PC-9 (cell line): ENCODE data around the gene TENT4A. TPM values are rescaled to one million over a fixed set of nuclear protein-coding genes. Genes with fewer than 3 reads are reported as not detected.

Experiments used
- BruUV-seq: library from RNA; stranded (reverse); fragments of 400-500 nt; replicated peaks from 2 replicates; lab custom pipeline; 2021; lab: Mats Ljungman, UMichigan
- CTCF ChIA-PET: fragments of 300-600 bp; sonication (Branson Sonifier 250); formaldehyde crosslinking; loops from one replicate; lab custom pipeline; 2022; ENCODE audit warnings: antibody characterized with exemption; lab: Charles Lee
- POLR2A ChIA-PET: fragments of 300-600 bp; sonication (Branson Sonifier 250); formaldehyde crosslinking; loops from one replicate; lab custom pipeline; 2022; ENCODE audit warnings: antibody characterized with exemption; ENCODE audit not compliant: unreplicated experiment; lab: Charles Lee
- DNase-seq, 2 experiments: peaks; one replicate each; pipeline versions ENCODE4 v3.0.0 to v3.0.0-alpha.2; 2015 to 2022; ENCODE audit warnings: mixed read lengths in 1 of 2
- H2AFZ ChIP-seq: fragments of 200-600 bp; sonication (generic); 2 replicates; pipeline ENCODE4 v1.8.1; 2017; ENCODE audit warnings: antibody characterized with exemption
- H3F3A ChIP-seq: fragments of 200-600 bp; sonication (generic); 2 replicates; pipeline ENCODE4 v1.8.1; 2017; ENCODE audit warnings: antibody characterized with exemption, mild to moderate bottlenecking, low read depth; ENCODE audit not compliant: insufficient read depth
- H3K27ac ChIP-seq: fragments of 200-600 bp; sonication (generic); 2 replicates; pipeline ENCODE4 v1.6.1; 2016; ENCODE audit warnings: mixed run types
- H3K27me3 ChIP-seq: fragments of 200-600 bp; sonication (generic); 2 replicates; pipeline ENCODE4 v1.6.1; 2016; ENCODE audit warnings: low read depth, mixed run types; ENCODE audit not compliant: insufficient read depth
- H3K36me3 ChIP-seq: fragments of 200-600 bp; sonication (generic); 2 replicates; pipeline ENCODE4 v1.6.1; 2016; ENCODE audit warnings: low read depth, mixed run types
- H3K4me1 ChIP-seq: fragments of 200-600 bp; sonication (generic); replicated peaks from 2 replicates; pipeline ENCODE4 v1.6.1; 2016; ENCODE audit warnings: mixed run types; ENCODE audit not compliant: insufficient read depth
- H3K4me2 ChIP-seq: fragments of 200-600 bp; sonication (generic); 2 replicates; pipeline ENCODE4 v1.6.1; 2017; ENCODE audit warnings: mixed run types
- H3K4me3 ChIP-seq: fragments of 200-600 bp; sonication (generic); 2 replicates; pipeline ENCODE4 v1.6.1; 2016; ENCODE audit warnings: mixed run types
- H3K79me2 ChIP-seq: fragments of 200-600 bp; sonication (generic); 2 replicates; pipeline ENCODE4 v1.6.1; 2017; ENCODE audit warnings: low read depth, mixed run types
- H3K9me2 ChIP-seq: fragments of 200-600 bp; sonication (generic); 2 replicates; pipeline ENCODE4 v1.8.1; 2017; ENCODE audit warnings: mild to moderate bottlenecking; ENCODE audit not compliant: insufficient read depth
- H3K9me3 ChIP-seq: fragments of 200-600 bp; sonication (generic); 2 replicates; pipeline ENCODE4 v1.8.1; 2016; ENCODE audit warnings: low read depth; ENCODE audit not compliant: insufficient read depth
- H4K20me1 ChIP-seq: fragments of 200-600 bp; sonication (generic); 2 replicates; pipeline ENCODE4 v1.8.1; 2017; ENCODE audit not compliant: insufficient read depth
- EZH2 ChIP-seq: fragments of 200-600 bp; sonication (generic); IDR thresholded peaks from 2 replicates; pipeline ENCODE4 v1.8.0; 2017; ENCODE audit warnings: antibody characterized with exemption, low read depth
- intact Hi-C: fragments of 100-400 bp; cut with micrococcal nuclease; formaldehyde crosslinking; loops from one replicate; pipeline ENCODE4 v1.10.0; 2022; ENCODE audit not compliant: unreplicated experiment
- total RNA-seq: library from RNA; stranded (reverse); gene quantifications from 2 replicates; pipeline ENCODE4 v1.2.3, GENCODE V29; 2021
- TF ChIP-seq, protein P1 (sequence below): fragments of 200-600 bp; sonication (generic); conservative IDR thresholded peaks from 2 replicates; pipeline ENCODE4 v1.6.1; 2017; ENCODE audit warnings: mixed run types, antibody characterized with exemption, mild to moderate bottlenecking, moderate library complexity

The TENT4A gene
- total RNA-seq, 1 experiment from 2014 or later, result 84.8 TPM

DNA sequence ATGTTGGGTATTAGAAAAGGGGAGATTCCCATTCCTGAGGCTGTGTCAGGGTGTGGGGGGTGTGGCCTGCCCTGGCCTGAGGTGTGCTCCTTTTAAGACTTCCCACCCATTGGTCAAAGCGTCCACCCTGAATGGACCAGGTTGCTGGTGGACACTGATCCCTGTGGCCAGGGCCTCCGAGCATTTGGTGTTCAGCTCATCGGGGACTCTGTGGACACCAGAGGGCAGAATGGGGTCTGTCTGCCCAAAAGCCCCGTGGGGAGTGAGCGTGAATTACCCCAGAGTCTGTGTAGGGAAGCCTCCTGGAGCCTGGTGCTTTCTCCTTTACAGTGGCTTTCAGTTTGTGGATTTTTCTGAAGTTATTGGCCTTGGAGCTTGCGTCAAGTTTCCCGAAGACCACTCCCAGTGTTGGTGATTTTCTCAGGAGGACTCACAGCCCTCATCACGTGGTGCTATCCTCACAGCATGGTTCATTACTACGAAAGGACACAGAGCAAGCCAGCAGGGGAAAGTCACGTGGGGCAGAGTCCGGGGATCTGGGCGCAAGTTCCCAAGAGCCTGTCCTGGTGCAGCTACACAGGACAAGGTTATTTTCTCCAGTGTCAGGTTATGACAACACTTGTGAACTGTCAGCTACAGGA lies 55.5 kb downstream of the TENT4A start:
- no peak for DNase-seq
- ChIA-PET POLR2A (no interaction called here), CTCF (interaction anchor here (0.6 kb wide), 1 partner anchor 146 kb away, joined by 8 read pairs; no protein-coding TSS in a partner anchor)
- H3K9me3 ChIP-seq, result no peaks in the 10 kb centered on the region
- no peak overlapping the region for H3K4me2 ChIP-seq
- no peaks in the 10 kb centered on the region for H4K20me1 ChIP-seq
- H2AFZ ChIP-seq, result no peak overlapping the region
- H3K27me3 ChIP-seq, result no peaks in the 10 kb centered on the region
- no peaks in the 10 kb centered on the region for H3K9me2 ChIP-seq
- intact Hi-C loops, result loop anchor here (5.0 to 10.0 kb wide), 3 partner anchors 54 to 1089 kb away; no protein-coding TSS in a partner anchor
- H3K4me3 ChIP-seq, result no peak overlapping the region
- H3F3A ChIP-seq, result peaks cover 28% of the 10 kb centered on the region
- no peaks in the 10 kb centered on the region for H3K79me2 ChIP-seq
- H3K4me1 ChIP-seq, result peaks cover 29% of the 10 kb centered on the region
- BruUV-seq, result no TSS peak
- H3K27ac ChIP-seq, result no peak overlapping the region
- H3K36me3 ChIP-seq, result no peaks in the 10 kb centered on the region
- no peak for TF ChIP-seq EZH2
- TF ChIP-seq, protein P1, sequence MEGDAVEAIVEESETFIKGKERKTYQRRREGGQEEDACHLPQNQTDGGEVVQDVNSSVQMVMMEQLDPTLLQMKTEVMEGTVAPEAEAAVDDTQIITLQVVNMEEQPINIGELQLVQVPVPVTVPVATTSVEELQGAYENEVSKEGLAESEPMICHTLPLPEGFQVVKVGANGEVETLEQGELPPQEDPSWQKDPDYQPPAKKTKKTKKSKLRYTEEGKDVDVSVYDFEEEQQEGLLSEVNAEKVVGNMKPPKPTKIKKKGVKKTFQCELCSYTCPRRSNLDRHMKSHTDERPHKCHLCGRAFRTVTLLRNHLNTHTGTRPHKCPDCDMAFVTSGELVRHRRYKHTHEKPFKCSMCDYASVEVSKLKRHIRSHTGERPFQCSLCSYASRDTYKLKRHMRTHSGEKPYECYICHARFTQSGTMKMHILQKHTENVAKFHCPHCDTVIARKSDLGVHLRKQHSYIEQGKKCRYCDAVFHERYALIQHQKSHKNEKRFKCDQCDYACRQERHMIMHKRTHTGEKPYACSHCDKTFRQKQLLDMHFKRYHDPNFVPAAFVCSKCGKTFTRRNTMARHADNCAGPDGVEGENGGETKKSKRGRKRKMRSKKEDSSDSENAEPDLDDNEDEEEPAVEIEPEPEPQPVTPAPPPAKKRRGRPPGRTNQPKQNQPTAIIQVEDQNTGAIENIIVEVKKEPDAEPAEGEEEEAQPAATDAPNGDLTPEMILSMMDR, result no peak

DNA sequence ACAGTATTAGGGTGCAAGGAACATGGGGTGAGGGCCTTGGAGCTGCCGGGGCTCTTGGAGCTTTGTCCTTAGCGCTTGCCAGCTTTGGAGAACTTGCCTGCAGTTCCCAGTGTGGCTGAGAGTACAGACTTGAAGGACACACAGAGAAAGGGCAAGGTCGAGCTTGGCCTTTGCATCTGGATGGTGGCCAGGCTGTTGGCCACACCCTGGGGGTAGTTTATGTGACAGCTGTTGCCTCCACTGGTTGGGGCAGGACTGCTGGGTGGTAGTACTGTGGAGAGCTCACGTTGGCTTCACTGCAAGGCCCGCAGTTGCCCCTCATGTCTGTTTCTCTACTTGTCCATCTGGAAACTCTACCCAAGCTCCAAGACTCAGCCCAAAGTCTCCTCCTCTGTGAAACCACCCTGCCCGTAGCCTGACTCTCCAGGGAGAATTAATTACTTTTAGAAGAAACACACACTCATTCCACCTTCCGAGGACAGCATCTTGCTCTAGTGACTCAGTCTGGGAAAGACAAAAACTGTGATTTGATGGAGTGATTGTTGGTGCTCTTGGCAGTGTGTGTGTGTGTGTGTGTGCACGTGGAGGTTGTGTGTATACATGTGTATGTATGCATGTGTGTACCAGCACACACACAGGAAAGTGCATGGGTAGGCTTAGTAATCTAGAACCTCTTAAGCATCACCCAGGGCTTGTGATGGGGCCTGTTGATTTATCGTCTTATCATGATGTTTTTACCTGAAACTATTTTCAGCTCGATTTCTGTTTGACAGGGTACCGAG lies 57.8 kb downstream of the TENT4A start:
- POLR2A ChIA-PET, result interaction anchor here (0.6 kb wide), 1 partner anchor 364 kb away, joined by 4 read pairs; no protein-coding TSS in a partner anchor
- CTCF ChIA-PET, result no interaction called here
- Histone ChIP-seq H3K27ac (no peak overlapping the region), H3K4me1 (peaks cover 16% of the 10 kb centered on the region), H3K9me2 (no peaks in the 10 kb centered on the region), H3K27me3 (no peaks in the 10 kb centered on the region), H3F3A (peaks cover 15% of the 10 kb centered on the region), H3K4me2 (no peak overlapping the region), H3K9me3 (no peaks in the 10 kb centered on the region), H3K79me2 (no peaks in the 10 kb centered on the region), H2AFZ (no peak overlapping the region), H4K20me1 (no peaks in the 10 kb centered on the region), H3K4me3 (no peak overlapping the region), H3K36me3 (no peaks in the 10 kb centered on the region)
- DNase-seq, result no peak
- no TSS peak for BruUV-seq
- TF ChIP-seq EZH2, result no peak
- TF ChIP-seq, protein P1, result no peak
- intact Hi-C loops, result no loop called here

DNA sequence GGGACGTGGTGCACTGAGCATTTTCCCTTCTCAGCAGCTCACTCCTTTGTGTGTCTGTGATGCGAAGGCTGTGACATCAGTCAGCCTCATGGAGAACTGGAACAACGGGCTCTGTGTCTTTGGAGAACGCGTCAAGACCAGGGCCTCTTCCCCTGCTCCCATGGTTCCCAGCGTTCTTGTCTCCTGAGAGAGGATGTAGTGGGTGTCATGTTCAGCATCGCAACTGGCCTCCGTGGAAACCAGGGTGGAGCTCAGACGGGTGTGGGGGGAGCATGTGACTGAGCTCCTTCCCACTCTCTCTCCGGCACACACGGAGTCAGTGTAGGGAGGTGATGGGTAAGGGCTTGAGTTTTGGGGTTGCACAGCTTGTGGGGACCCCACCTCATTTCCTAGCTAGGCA lies 59.7 kb downstream of the TENT4A start:
- Histone ChIP-seq H3K9me2 (no peaks in the 10 kb centered on the region), H3K27me3 (no peaks in the 10 kb centered on the region), H3K79me2 (no peaks in the 10 kb centered on the region), H3K36me3 (no peaks in the 10 kb centered on the region), H3K4me2 (no peak overlapping the region), H3F3A (no peaks in the 10 kb centered on the region), H3K27ac (no peak overlapping the region), H3K4me3 (no peak overlapping the region), H3K4me1 (0 out of 2 replicates have a peak, but pooled peaks cover under 1% of the 10 kb centered on the region), H2AFZ (no peak overlapping the region), H3K9me3 (no peaks in the 10 kb centered on the region), H4K20me1 (no peaks in the 10 kb centered on the region)
- POLR2A ChIA-PET, result no interaction called here
- no peak for DNase-seq
- no TSS peak for BruUV-seq
- CTCF ChIA-PET, result no interaction called here
- TF ChIP-seq, protein P1, result no peak
- TF ChIP-seq EZH2, result no peak
- intact Hi-C loops, result no loop called here
